Effector CD4-positive, alpha-beta T cell (primary cell): Measurements from ENCODE around the gene SDC1.

ENCODE experiments used
- DNase-seq: peaks from one replicate; pipeline ENCODE4 v3.0.0-alpha.2; 2020

Gene SDC1

GRCh38 chr2:20227894-20228505, 3.1 kb upstream of the SDC1 start:
- no peak for DNase-seq

- DNase-seq, result no peak
These were observed 1.2 kb upstream of the SDC1 start for GRCh38 chr2:20226152-20226545.

- no peak for DNase-seq
These were observed 593 bp upstream of the SDC1 start for GRCh38 chr2:20225294-20226151.

- no peak for DNase-seq
These were observed 690 bp downstream of the SDC1 start for GRCh38 chr2:20224164-20224715.

- DNase-seq, result no peak
These were observed 1.3 kb downstream of the SDC1 start for GRCh38 chr2:20223407-20224163.

GRCh38 chr2:20222769-20223406, 2.0 kb downstream of the SDC1 start:
- DNase-seq, result no peak

- DNase-seq, result no peak
These were observed 2.7 kb downstream of the SDC1 start for GRCh38 chr2:20222014-20222768.

GRCh38 chr2:20221555-20221973, 3.4 kb downstream of the SDC1 start:
- DNase-seq, result no peak

- DNase-seq, result no peak
These were observed 4.0 kb downstream of the SDC1 start for GRCh38 chr2:20220806-20221554.

GRCh38 chr2:20219763-20220380, 5.1 kb downstream of the SDC1 start:
- no peak for DNase-seq

GRCh38 chr2:20218331-20219320, 6.3 kb downstream of the SDC1 start:
- DNase-seq, result no peak

GRCh38 chr2:20217041-20217970, 7.6 kb downstream of the SDC1 start:
- DNase-seq, result no peak

GRCh38 chr2:20216130-20217025, 8.6 kb downstream of the SDC1 start:
- DNase-seq, result no peak

- no peak for DNase-seq
These were observed 9.5 kb downstream of the SDC1 start for GRCh38 chr2:20215183-20216040.

- DNase-seq, result no peak
These were observed 10.3 kb downstream of the SDC1 start for GRCh38 chr2:20214566-20215182.
